Measurements from ENCODE around the gene STRADB. TPM values are rescaled to one million over a fixed set of nuclear protein-coding genes. Genes with fewer than 3 reads are reported as not detected.

The STRADB gene, protein sequence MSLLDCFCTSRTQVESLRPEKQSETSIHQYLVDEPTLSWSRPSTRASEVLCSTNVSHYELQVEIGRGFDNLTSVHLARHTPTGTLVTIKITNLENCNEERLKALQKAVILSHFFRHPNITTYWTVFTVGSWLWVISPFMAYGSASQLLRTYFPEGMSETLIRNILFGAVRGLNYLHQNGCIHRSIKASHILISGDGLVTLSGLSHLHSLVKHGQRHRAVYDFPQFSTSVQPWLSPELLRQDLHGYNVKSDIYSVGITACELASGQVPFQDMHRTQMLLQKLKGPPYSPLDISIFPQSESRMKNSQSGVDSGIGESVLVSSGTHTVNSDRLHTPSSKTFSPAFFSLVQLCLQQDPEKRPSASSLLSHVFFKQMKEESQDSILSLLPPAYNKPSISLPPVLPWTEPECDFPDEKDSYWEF
- total RNA-seq = 50.2 and 59.5 TPM in 2 replicates

DNA sequence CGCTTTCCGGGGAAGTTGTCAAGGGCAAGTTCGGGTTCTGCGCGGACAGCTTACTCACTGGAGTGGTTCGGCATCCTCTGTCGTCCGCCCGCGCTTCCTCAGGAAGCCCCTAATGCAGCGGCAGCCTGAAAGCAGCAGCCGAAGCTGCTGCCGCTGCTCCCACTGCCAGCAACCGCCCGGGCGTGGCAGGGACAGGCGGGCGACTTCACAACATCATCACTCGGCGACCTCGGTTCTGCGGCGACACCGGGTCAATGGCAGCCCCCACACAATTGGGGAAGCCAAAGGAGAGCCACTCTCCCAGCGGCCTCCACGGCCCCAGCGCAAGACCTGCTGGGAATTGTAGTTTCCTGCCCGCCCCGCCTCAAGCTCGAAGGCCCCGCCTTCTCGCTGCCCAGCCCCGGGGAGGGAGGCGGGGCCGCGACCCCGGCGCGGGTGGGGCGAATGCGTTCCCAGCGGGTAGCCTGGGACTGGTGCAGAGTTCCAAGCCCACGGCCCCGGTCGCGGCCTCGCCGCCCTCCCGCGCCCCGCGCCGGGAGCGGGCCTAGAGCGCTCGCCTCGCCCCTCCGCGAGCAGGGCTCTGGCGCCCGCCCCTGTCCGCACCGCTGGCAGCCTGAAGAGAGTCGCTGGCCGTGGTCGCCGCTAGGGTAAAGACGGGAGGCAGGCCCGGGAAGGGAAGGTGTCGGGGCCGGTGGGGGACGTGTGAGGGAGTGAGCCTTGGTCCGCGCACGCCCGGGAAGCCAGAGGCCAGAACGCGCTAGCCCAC is at the start of gene STRADB, which contains the start of gene TRAK2:
TSS of gene STRADB (plus strand) at position 449 of the 766 bp plus-strand sequence. CDS start 3,101 bp downstream, outside the sequence.
TSS of gene TRAK2 (minus strand) at position 167 of the 766 bp plus-strand sequence. CDS start 30,951 bp downstream, outside the sequence.

Other genes with a start within 250 kb of the STRADB start
- 24.0 and 24.2 TPM in 2 replicates for gene CASP8, start 191.2 kb upstream of the STRADB start, total RNA-seq
- gene FLACC1, start 94.4 kb upstream of the STRADB start, total RNA-seq = 0.38 and 1.4 TPM in 2 replicates
- gene TRAK2, start 282 bp upstream of the STRADB start, total RNA-seq = 54.4 and 61.9 TPM in 2 replicates
- gene TMEM237, start 191.8 kb downstream of the STRADB start, total RNA-seq = 61.2 and 71.7 TPM in 2 replicates
- 8.7 and 9.8 TPM in 2 replicates for gene MPP4, start 246.9 kb downstream of the STRADB start, total RNA-seq